ENCODE data around the gene GNAT1.

GNAT1 gene

GRCh38 chr3:50154476-50154839 is 37.0 kb upstream of the GNAT1 start:
- Histone ChIP-seq H3K4me1 (ENCODE audit: control insufficient read depth in 5 of 5, insufficient read depth in 5 of 5, low read length in 5 of 5) (peaks cover 0 to 51% (median 37%) of the 10 kb centered on the region in 5 donors), H3K9me3 (ENCODE audit: control insufficient read depth in 5 of 5, low read length in 5 of 5) (no peaks in the 10 kb centered on the region), H3K4me3 (ENCODE audit: low read depth in 1 of 5, low read length in 5 of 5) (peak overlapping the region in 2 of 5 donors; percentile 26 to 53), H3K27me3 (ENCODE audit: control insufficient read depth in 5 of 5, insufficient read depth in 4 of 5, low read length in 5 of 5) (peaks cover 3 to 22% (median 10%) of the 10 kb centered on the region in 5 donors), H3K9ac (ENCODE audit: low read length in 5 of 5) (no peak overlapping the region), H3K27ac (ENCODE audit: low read depth, low read length) (no peak overlapping the region), H3K36me3 (ENCODE audit: control insufficient read depth in 5 of 5, insufficient read depth in 5 of 5, low read length in 5 of 5) (no peaks in the 10 kb centered on the region)

GRCh38 chr3:50154840-50155490 is 36.4 kb upstream of the GNAT1 start, which contains the start of gene SEMA3F:
Gene SEMA3F (plus strand): TSS chr3:50155324. CDS start chr3:50159623, 4,299 bp downstream.
- H3K9ac ChIP-seq (ENCODE audit: low read length in 5 of 5), result peak within 1 kb of the TSS in 4 of 5 donors; percentile 27 to 86 (median 64)
- H3K4me1 ChIP-seq (ENCODE audit: control insufficient read depth in 5 of 5, insufficient read depth in 5 of 5, low read length in 5 of 5), result peaks cover 0 to 56% (median 39%) of the 10 kb centered on the region in 5 donors

GRCh38 chr3:50155491-50155878 is 35.9 kb upstream of the GNAT1 start:
- H3K9ac ChIP-seq (ENCODE audit: low read length in 5 of 5), result peak overlapping the region in 4 of 5 donors; percentile 27 to 86 (median 55)
- H3K4me1 ChIP-seq (ENCODE audit: control insufficient read depth in 5 of 5, insufficient read depth in 5 of 5, low read length in 5 of 5), result peaks cover 0 to 62% (median 44%) of the 10 kb centered on the region in 5 donors
- H3K9me3 ChIP-seq (ENCODE audit: control insufficient read depth in 5 of 5, low read length in 5 of 5), result no peaks in the 10 kb centered on the region
- H3K27ac ChIP-seq (ENCODE audit: low read depth, low read length), result peak overlapping the region; percentile 83
- peak overlapping the region; percentile 55 to 78 (median 73) for H3K4me3 ChIP-seq (ENCODE audit: low read depth in 1 of 5, low read length in 5 of 5)
- H3K36me3 ChIP-seq (ENCODE audit: control insufficient read depth in 5 of 5, insufficient read depth in 5 of 5, low read length in 5 of 5), result no peaks in the 10 kb centered on the region
- H3K27me3 ChIP-seq (ENCODE audit: control insufficient read depth in 5 of 5, insufficient read depth in 4 of 5, low read length in 5 of 5), result peaks cover 3 to 22% (median 10%) of the 10 kb centered on the region in 5 donors

More at GRCh38 chr3:50154840-50155490, 36.4 kb upstream of the GNAT1 start, which contains the start of gene SEMA3F:
- H3K36me3 ChIP-seq (ENCODE audit: control insufficient read depth in 5 of 5, insufficient read depth in 5 of 5, low read length in 5 of 5), result no peaks in the 10 kb centered on the region
- H3K27ac ChIP-seq (ENCODE audit: low read depth, low read length), result peak within 1 kb of the TSS; percentile 83
- H3K27me3 ChIP-seq (ENCODE audit: control insufficient read depth in 5 of 5, insufficient read depth in 4 of 5, low read length in 5 of 5), result peaks cover 3 to 22% (median 10%) of the 10 kb centered on the region in 5 donors
- no peaks in the 10 kb centered on the region for H3K9me3 ChIP-seq (ENCODE audit: control insufficient read depth in 5 of 5, low read length in 5 of 5)
- H3K4me3 ChIP-seq (ENCODE audit: low read depth in 1 of 5, low read length in 5 of 5), result peak within 1 kb of the TSS; percentile 55 to 78 (median 73)

DNA sequence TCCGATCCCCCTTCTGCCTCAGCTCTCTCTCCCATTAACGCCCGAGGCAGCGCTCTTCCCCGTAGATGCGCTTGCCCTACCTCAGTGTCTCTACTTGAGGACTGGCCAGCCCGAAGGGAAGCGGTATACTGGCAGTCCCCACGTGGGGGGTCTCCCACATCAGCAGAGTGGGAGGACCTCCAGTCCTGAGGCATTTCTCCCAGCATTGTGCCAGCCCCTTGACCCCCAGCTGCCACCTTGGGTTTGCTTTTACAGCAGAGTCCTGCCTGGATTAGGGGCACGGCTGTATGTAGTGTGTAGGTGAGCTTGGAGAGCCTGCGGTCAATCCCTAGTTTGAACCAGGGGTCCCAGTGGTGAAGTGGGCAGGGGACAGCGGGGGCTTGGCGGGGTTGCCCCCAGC is 35.5 kb upstream of the GNAT1 start:
- Histone ChIP-seq H3K9me3 (ENCODE audit: control insufficient read depth in 5 of 5, low read length in 5 of 5) (no peaks in the 10 kb centered on the region), H3K4me3 (ENCODE audit: low read depth in 1 of 5, low read length in 5 of 5) (peak overlapping the region; percentile 55 to 78 (median 73)), H3K4me1 (ENCODE audit: control insufficient read depth in 5 of 5, insufficient read depth in 5 of 5, low read length in 5 of 5) (peaks cover 0 to 66% (median 45%) of the 10 kb centered on the region in 5 donors), H3K9ac (ENCODE audit: low read length in 5 of 5) (peak overlapping the region in 4 of 5 donors; percentile 27 to 86 (median 55)), H3K27me3 (ENCODE audit: control insufficient read depth in 5 of 5, insufficient read depth in 4 of 5, low read length in 5 of 5) (peaks cover 3 to 22% (median 10%) of the 10 kb centered on the region in 5 donors), H3K36me3 (ENCODE audit: control insufficient read depth in 5 of 5, insufficient read depth in 5 of 5, low read length in 5 of 5) (no peaks in the 10 kb centered on the region), H3K27ac (ENCODE audit: low read depth, low read length) (peak overlapping the region; percentile 83)

- Histone ChIP-seq H3K9me3 (ENCODE audit: control insufficient read depth in 5 of 5, low read length in 5 of 5) (no peaks in the 10 kb centered on the region), H3K4me1 (ENCODE audit: control insufficient read depth in 5 of 5, insufficient read depth in 5 of 5, low read length in 5 of 5) (peaks cover 0 to 73% (median 49%) of the 10 kb centered on the region in 5 donors), H3K27ac (ENCODE audit: low read depth, low read length) (peak overlapping the region; percentile 83), H3K36me3 (ENCODE audit: control insufficient read depth in 5 of 5, insufficient read depth in 5 of 5, low read length in 5 of 5) (no peaks in the 10 kb centered on the region), H3K4me3 (ENCODE audit: low read depth in 1 of 5, low read length in 5 of 5) (peak overlapping the region in 4 of 5 donors; percentile 69 to 78 (median 74)), H3K27me3 (ENCODE audit: control insufficient read depth in 5 of 5, insufficient read depth in 4 of 5, low read length in 5 of 5) (peaks cover 3 to 22% (median 10%) of the 10 kb centered on the region in 5 donors), H3K9ac (ENCODE audit: low read length in 5 of 5) (peak overlapping the region in 4 of 5 donors; percentile 8 to 86 (median 60))
These were observed 34.6 kb upstream of the GNAT1 start for GRCh38 chr3:50156549-50157493.

GRCh38 chr3:50157827-50158529 is 33.4 kb upstream of the GNAT1 start:
- Histone ChIP-seq H3K27me3 (ENCODE audit: control insufficient read depth in 5 of 5, insufficient read depth in 4 of 5, low read length in 5 of 5) (peaks cover 3 to 22% (median 10%) of the 10 kb centered on the region in 5 donors), H3K4me1 (ENCODE audit: control insufficient read depth in 5 of 5, insufficient read depth in 5 of 5, low read length in 5 of 5) (peaks cover 0 to 83% (median 55%) of the 10 kb centered on the region in 5 donors), H3K4me3 (ENCODE audit: low read depth in 1 of 5, low read length in 5 of 5) (peak overlapping the region in 3 of 5 donors; percentile 7 to 73 (median 69)), H3K9ac (ENCODE audit: low read length in 5 of 5) (peak overlapping the region in 2 of 5 donors; percentile 49 to 86), H3K9me3 (ENCODE audit: control insufficient read depth in 5 of 5, low read length in 5 of 5) (no peaks in the 10 kb centered on the region), H3K36me3 (ENCODE audit: control insufficient read depth in 5 of 5, insufficient read depth in 5 of 5, low read length in 5 of 5) (no peaks in the 10 kb centered on the region), H3K27ac (ENCODE audit: low read depth, low read length) (peak overlapping the region; percentile 83)

DNA sequence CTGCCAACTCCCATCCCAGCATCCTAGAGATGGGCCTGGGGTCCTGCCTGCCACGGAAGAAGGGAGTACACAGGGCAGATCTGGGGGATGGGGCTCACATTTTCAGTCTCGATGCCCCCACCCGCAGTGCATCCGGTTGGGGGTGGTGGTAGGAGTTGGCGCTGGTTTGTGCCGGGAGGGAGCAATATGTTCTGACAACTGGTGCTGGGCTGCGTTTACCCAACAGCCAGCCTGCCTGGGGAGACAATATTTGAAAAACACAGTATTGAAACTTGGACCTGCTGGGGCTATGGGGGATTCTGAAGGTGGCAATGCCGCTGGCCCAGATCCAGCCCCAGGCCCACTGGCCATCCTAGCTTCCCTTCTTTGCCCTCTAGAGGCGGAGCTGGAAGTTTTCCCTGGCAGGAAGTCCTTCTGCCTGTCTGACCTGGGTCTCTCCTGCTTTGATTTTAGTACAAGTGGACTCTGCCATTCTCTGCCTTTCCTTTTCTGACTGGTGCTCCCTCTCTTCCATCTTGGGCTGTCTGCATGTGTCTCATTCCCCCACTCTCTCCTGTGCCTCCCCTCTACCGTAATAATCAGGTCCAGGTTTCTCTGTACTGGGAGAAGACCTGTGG is 32.8 kb upstream of the GNAT1 start:
- no peaks in the 10 kb centered on the region for H3K36me3 ChIP-seq (ENCODE audit: control insufficient read depth in 5 of 5, insufficient read depth in 5 of 5, low read length in 5 of 5)
- H3K4me3 ChIP-seq (ENCODE audit: low read depth in 1 of 5, low read length in 5 of 5), result peak overlapping the region in 1 of 5 donors; percentile 7
- H3K9ac ChIP-seq (ENCODE audit: low read length in 5 of 5), result peak overlapping the region in 1 of 5 donors; percentile 48
- peaks cover 0 to 90% (median 61%) of the 10 kb centered on the region in 5 donors for H3K4me1 ChIP-seq (ENCODE audit: control insufficient read depth in 5 of 5, insufficient read depth in 5 of 5, low read length in 5 of 5)
- peak overlapping the region; percentile 83 for H3K27ac ChIP-seq (ENCODE audit: low read depth, low read length)
- no peaks in the 10 kb centered on the region for H3K9me3 ChIP-seq (ENCODE audit: control insufficient read depth in 5 of 5, low read length in 5 of 5)
- H3K27me3 ChIP-seq (ENCODE audit: control insufficient read depth in 5 of 5, insufficient read depth in 4 of 5, low read length in 5 of 5), result peaks cover 3 to 22% (median 10%) of the 10 kb centered on the region in 5 donors

DNA sequence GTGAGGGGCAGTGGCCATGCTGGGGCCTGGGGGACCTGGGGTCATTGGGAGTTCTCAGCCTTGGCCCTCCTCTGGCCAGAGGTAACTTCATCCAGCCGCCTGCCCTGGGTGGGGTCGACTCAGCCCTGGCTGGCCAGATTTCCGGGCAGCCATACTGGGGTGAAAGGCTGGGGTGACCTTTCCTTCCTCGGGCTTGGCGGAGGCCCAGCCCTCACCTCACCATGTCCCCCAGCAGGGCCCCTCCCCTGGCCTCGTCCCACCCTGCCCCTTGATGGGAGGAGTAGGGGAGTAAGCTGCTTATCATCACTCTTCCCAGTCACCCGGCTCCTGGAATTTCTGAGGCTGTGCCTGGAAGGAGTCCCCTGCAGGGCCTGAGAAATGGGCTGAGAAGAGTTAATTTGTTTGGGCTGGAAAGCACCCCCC is 30.8 kb upstream of the GNAT1 start:
- H3K4me3 ChIP-seq (ENCODE audit: low read depth in 1 of 5, low read length in 5 of 5), result peak overlapping the region in 1 of 5 donors; percentile 13
- H3K4me1 ChIP-seq (ENCODE audit: control insufficient read depth in 5 of 5, insufficient read depth in 5 of 5, low read length in 5 of 5), result peaks cover 17 to 100% (median 72%) of the 10 kb centered on the region in 5 donors
- H3K9me3 ChIP-seq (ENCODE audit: control insufficient read depth in 5 of 5, low read length in 5 of 5), result no peaks in the 10 kb centered on the region
- peak overlapping the region in 2 of 5 donors; percentile 46 to 56 for H3K9ac ChIP-seq (ENCODE audit: low read length in 5 of 5)
- no peaks in the 10 kb centered on the region for H3K36me3 ChIP-seq (ENCODE audit: control insufficient read depth in 5 of 5, insufficient read depth in 5 of 5, low read length in 5 of 5)
- H3K27ac ChIP-seq (ENCODE audit: low read depth, low read length), result peak overlapping the region; percentile 83
- H3K27me3 ChIP-seq (ENCODE audit: control insufficient read depth in 5 of 5, insufficient read depth in 4 of 5, low read length in 5 of 5), result peaks cover 2 to 21% (median 10%) of the 10 kb centered on the region in 5 donors

DNA sequence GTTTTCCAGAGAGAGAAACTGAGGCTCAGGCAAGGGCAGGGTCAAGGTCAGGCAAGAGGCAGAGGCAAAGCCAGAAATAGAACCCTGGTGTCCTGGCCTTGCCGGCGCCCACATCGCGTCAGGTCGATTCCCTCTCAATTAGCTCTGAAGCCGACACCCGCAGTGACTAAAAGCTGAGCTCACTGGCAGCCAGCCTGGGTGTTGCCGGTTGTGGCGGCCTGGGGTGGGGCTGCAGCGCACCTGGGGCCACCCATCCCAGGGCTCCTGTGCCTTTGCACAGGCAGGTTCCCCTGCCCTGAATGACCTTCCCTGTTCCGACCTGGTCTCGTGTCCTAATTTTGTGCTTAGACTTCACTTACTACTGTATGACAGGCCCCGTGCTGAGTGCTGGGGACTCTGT is 30.1 kb upstream of the GNAT1 start:
- Histone ChIP-seq H3K9me3 (ENCODE audit: control insufficient read depth in 5 of 5, low read length in 5 of 5) (no peaks in the 10 kb centered on the region), H3K4me3 (ENCODE audit: low read depth in 1 of 5, low read length in 5 of 5) (peak overlapping the region in 1 of 5 donors; percentile 13), H3K27ac (ENCODE audit: low read depth, low read length) (peak overlapping the region; percentile 83), H3K4me1 (ENCODE audit: control insufficient read depth in 5 of 5, insufficient read depth in 5 of 5, low read length in 5 of 5) (peaks cover 20 to 100% (median 72%) of the 10 kb centered on the region in 5 donors), H3K9ac (ENCODE audit: low read length in 5 of 5) (peak overlapping the region in 1 of 5 donors; percentile 54), H3K36me3 (ENCODE audit: control insufficient read depth in 5 of 5, insufficient read depth in 5 of 5, low read length in 5 of 5) (no peaks in the 10 kb centered on the region), H3K27me3 (ENCODE audit: control insufficient read depth in 5 of 5, insufficient read depth in 4 of 5, low read length in 5 of 5) (peaks cover 0 to 14% (median 5%) of the 10 kb centered on the region in 5 donors)

Measured in subcutaneous abdominal adipose tissue (tissue), 5 donors.